Astrocyte (in vitro differentiated cells and primary cell): Measurements from ENCODE around the gene PARP1. TPM values are rescaled to one million over a fixed set of nuclear protein-coding genes. Genes with fewer than 3 reads are reported as not detected.

Source experiments
- DNase-seq: peaks from one replicate; pipeline ENCODE4 v3.0.0-alpha.2; 2010; ENCODE audit warnings: low read depth
- FAIRE-seq: peaks from 2 replicates; lab custom pipeline; 2011; peaks lifted over from hg19 to GRCh38; lab: Jason Lieb, UNC
- H2AFZ ChIP-seq: 2 replicates; pipeline ENCODE4 v1.6.0; 2012; ENCODE audit warnings: low read depth, low read length, inconsistent platforms
- H3K27ac ChIP-seq: 2 replicates; pipeline ENCODE4 v1.5.1; 2011; ENCODE audit warnings: low read depth, low read length, inconsistent platforms
- H3K27me3 ChIP-seq: 2 replicates; pipeline ENCODE4 v1.6.0; 2011; ENCODE audit warnings: low read length, inconsistent platforms; ENCODE audit not compliant: insufficient read depth
- H3K36me3 ChIP-seq: 2 replicates; pipeline ENCODE4 v1.5.1; 2011; ENCODE audit warnings: low read length, inconsistent platforms; ENCODE audit not compliant: insufficient read depth
- H3K4me1 ChIP-seq: 2 replicates; pipeline ENCODE4 v1.5.1; 2011; ENCODE audit warnings: low read length, inconsistent platforms; ENCODE audit not compliant: insufficient read depth
- H3K4me2 ChIP-seq: 2 replicates; pipeline ENCODE4 v1.6.0; 2012; ENCODE audit warnings: low read length, inconsistent platforms
- H3K4me3 ChIP-seq: 2 replicates; pipeline ENCODE4 v1.5.1; 2011; ENCODE audit warnings: low read depth, mild to moderate bottlenecking, low read length, inconsistent platforms; ENCODE audit not compliant: insufficient read depth
- H3K79me2 ChIP-seq: 2 replicates; pipeline ENCODE4 v1.6.0; 2012; ENCODE audit warnings: mild to moderate bottlenecking, low read length, inconsistent platforms; ENCODE audit not compliant: insufficient read depth
- H3K9ac ChIP-seq: 2 replicates; pipeline ENCODE4 v1.6.0; 2012; ENCODE audit warnings: mild to moderate bottlenecking, low read length, inconsistent platforms
- H3K9me3 ChIP-seq: 2 replicates; pipeline ENCODE4 v1.5.1; 2012; ENCODE audit warnings: low read depth, mild to moderate bottlenecking, low read length, inconsistent platforms; ENCODE audit not compliant: insufficient read depth
- H4K20me1 ChIP-seq: 2 replicates; pipeline ENCODE4 v1.6.0; 2012; ENCODE audit warnings: low read length, inconsistent platforms; ENCODE audit not compliant: insufficient read depth
- H3K27ac Mint-ChIP-seq: one replicate; pipeline ENCODE4 v1.8.0; 2021; ENCODE audit warnings: mild to moderate bottlenecking, mixed read lengths; ENCODE audit not compliant: unreplicated experiment
- H3K27me3 Mint-ChIP-seq: one replicate; pipeline ENCODE4 v1.8.0; 2021; ENCODE audit warnings: low read depth, mixed read lengths; ENCODE audit not compliant: unreplicated experiment
- H3K36me3 Mint-ChIP-seq: one replicate; pipeline ENCODE4 v1.8.0; 2021; ENCODE audit warnings: low read depth, mixed read lengths; ENCODE audit not compliant: unreplicated experiment
- H3K4me1 Mint-ChIP-seq: one replicate; pipeline ENCODE4 v1.8.0; 2021; ENCODE audit warnings: low read depth, mixed read lengths; ENCODE audit not compliant: unreplicated experiment
- H3K4me3 Mint-ChIP-seq: one replicate; pipeline ENCODE4 v1.8.0; 2021; ENCODE audit warnings: mild to moderate bottlenecking, moderate library complexity, mixed read lengths; ENCODE audit not compliant: unreplicated experiment
- H3K9me3 Mint-ChIP-seq: one replicate; pipeline ENCODE4 v1.8.0; 2021; ENCODE audit warnings: mild to moderate bottlenecking, mixed read lengths; ENCODE audit not compliant: unreplicated experiment
- CTCF ChIP-seq: IDR thresholded peaks from 2 replicates; pipeline ENCODE4 v1.5.1; 2011; ENCODE audit warnings: low read depth, mild to moderate bottlenecking, inconsistent platforms, low read length, moderate library complexity; ENCODE audit not compliant: insufficient read depth
- EZH2 ChIP-seq: IDR thresholded peaks from 2 replicates; pipeline ENCODE4 v1.6.1; 2012; ENCODE audit warnings: mild to moderate bottlenecking, low read length, inconsistent platforms; ENCODE audit not compliant: insufficient read depth
- total RNA-seq: library from RNA; stranded (reverse); gene quantifications from 2 replicates; pipeline ENCODE4 v1.2.1, GENCODE V29; 2021

The PARP1 gene
- total RNA-seq, 1 donor from 2014 or later, result 57.8 TPM

GRCh38 chr1:226403201-226404034, 4.5 kb downstream of the PARP1 start:
- peak; percentile 8 for DNase-seq

GRCh38 chr1:226402739-226403165, 5.1 kb downstream of the PARP1 start:
- Histone ChIP-seq H3K36me3 (peaks cover 25% of the 10 kb centered on the region), H3K9me3 (no peaks in the 10 kb centered on the region), H3K79me2 (peaks cover 86% of the 10 kb centered on the region), H3K4me3 (no peak overlapping the region), H3K9ac (no peak overlapping the region), H3K4me1 (peaks cover 24% of the 10 kb centered on the region), H4K20me1 (peaks cover 76% of the 10 kb centered on the region), H3K27ac (no peak overlapping the region), H3K4me2 (no peak overlapping the region), H2AFZ (no peak overlapping the region), H3K27me3 (no peaks in the 10 kb centered on the region)
- Mint-ChIP-seq H3K27me3 (no peaks in the 10 kb centered on the region), H3K9me3 (no peaks in the 10 kb centered on the region), H3K4me1 (peaks cover 24% of the 10 kb centered on the region), H3K36me3 (peaks cover 17% of the 10 kb centered on the region), H3K4me3 (no peak overlapping the region), H3K27ac (no peak overlapping the region)
- FAIRE-seq (no peak), DNase-seq (no peak)
- TF ChIP-seq CTCF (no peak), EZH2 (no peak)

More at GRCh38 chr1:226403201-226404034, 4.5 kb downstream of the PARP1 start:
- Histone ChIP-seq H3K9me3 (no peaks in the 10 kb centered on the region), H4K20me1 (peaks cover 71% of the 10 kb centered on the region), H3K27ac (no peak overlapping the region), H3K79me2 (peaks cover 80% of the 10 kb centered on the region), H3K4me2 (peak overlapping the region; percentile 13), H3K27me3 (no peaks in the 10 kb centered on the region), H3K4me1 (peaks cover 24% of the 10 kb centered on the region), H3K4me3 (no peak overlapping the region), H2AFZ (no peak overlapping the region), H3K9ac (no peak overlapping the region), H3K36me3 (peaks cover 25% of the 10 kb centered on the region)
- no peaks in the 10 kb centered on the region for H3K27me3 Mint-ChIP-seq
- TF ChIP-seq CTCF, result peak; percentile 25
- no peak for TF ChIP-seq EZH2
- H3K27ac Mint-ChIP-seq, result peak overlapping the region; percentile 66
- peaks cover 24% of the 10 kb centered on the region for H3K4me1 Mint-ChIP-seq
- peak overlapping the region; percentile 24 for H3K4me3 Mint-ChIP-seq
- H3K36me3 Mint-ChIP-seq, result peaks cover 16% of the 10 kb centered on the region
- no peak for FAIRE-seq
- no peaks in the 10 kb centered on the region for H3K9me3 Mint-ChIP-seq
